ENCODE measurements around the gene CYP3A4.

DNA sequence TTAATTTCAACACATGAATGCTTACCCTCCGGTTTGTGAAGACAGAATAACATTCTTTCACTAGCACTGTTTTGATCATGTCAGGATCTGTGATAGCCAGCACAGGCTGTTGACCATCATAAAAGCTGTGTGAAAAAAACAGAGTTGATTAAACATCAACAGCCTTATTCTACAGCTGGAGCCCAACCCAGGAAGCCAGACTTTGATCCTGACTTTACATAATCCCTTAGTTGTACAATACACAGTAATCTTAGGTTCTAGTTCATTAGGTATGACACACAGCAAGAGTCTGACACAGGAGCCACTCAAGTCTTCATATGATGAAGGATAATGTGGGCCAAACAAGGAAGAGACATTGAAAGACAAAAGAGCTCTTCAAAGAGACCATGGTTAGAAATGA is 11.4 kb downstream of the CYP3A4 start:
- TF ChIP-seq, protein P1, sequence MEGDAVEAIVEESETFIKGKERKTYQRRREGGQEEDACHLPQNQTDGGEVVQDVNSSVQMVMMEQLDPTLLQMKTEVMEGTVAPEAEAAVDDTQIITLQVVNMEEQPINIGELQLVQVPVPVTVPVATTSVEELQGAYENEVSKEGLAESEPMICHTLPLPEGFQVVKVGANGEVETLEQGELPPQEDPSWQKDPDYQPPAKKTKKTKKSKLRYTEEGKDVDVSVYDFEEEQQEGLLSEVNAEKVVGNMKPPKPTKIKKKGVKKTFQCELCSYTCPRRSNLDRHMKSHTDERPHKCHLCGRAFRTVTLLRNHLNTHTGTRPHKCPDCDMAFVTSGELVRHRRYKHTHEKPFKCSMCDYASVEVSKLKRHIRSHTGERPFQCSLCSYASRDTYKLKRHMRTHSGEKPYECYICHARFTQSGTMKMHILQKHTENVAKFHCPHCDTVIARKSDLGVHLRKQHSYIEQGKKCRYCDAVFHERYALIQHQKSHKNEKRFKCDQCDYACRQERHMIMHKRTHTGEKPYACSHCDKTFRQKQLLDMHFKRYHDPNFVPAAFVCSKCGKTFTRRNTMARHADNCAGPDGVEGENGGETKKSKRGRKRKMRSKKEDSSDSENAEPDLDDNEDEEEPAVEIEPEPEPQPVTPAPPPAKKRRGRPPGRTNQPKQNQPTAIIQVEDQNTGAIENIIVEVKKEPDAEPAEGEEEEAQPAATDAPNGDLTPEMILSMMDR (conservative IDR thresholded peaks at IDR 0.05) = no peak
- TF ChIP-seq ZFX (IDR thresholded peaks at IDR 0.05) = no peak
